ENCODE measurements around the gene CGB2. TPM values are rescaled to one million over a fixed set of nuclear protein-coding genes. Genes with fewer than 3 reads are reported as not detected.
"Not testable (repeated sequence)": the region's sequence is repeated elsewhere in the genome, so short reads cannot be mapped to it uniquely, and the experiment has no call there.

Gene CGB2
- total RNA-seq: not detected
- long read RNA-seq, donor 1: 0 reads
- long read RNA-seq, donor 2: 0 reads

DNA sequence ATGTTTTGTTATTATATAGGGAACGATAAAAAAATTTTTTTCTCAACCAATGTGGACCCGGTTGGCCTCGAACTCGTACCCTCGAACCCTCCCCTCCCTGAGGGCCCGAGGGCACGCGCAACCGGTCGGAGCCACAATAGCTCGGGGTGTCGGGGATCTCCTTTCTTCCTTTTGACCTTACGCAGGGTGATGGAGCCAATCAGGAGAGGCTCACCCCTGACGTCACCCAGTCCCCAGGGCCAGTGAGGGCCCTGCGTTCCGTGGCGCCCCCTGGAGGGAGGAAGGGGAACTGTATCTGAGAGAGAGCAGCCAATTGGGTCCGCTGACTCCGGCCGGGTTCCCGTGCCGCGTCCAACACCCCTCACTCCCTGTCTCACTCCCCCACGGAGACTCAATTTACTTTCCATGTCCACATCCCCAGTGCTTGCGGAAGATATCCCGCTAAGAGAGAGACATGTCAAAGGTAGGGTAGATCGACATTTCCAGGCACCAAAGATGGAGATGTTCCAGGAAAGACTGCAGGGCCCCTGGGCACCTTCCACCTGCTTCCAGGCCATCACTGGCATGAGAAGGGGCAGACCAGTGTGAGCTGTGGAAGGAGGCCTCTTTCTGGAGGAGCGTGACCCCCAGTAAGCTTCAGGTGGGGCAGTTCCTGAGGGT, at the start of gene CGB2:
Gene CGB2, plus strand, starts transcription at position 249 of the 660 bp plus-strand sequence. Its CDS starts 206 bp downstream, at position 455.
- DNase-seq (ENCODE audit: low spot score); intact Hi-C loops (cut with DNase I): not testable (repeated sequence)

DNA sequence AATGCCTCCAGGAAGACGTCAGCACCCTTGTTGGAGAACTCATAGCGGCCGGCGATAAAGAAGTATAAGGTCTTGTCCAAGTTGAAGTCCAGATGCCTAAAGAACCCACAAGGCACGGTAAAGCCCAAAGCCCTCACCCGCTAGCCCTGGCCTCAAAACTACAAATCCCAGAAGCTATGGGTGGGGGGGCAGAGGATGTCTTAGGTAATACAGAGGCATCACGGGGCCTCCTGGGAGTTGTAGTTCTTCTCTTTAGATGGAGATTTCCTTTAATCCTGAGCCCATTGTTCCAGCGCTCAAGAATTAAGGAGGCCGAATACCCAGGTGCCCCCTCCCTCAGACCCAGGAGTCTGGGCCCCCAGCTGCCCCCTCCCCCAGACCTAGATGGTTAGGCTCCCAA, 49.4 kb upstream of the CGB2 start:
- no peak for DNase-seq (ENCODE audit: low spot score)
- intact Hi-C loops (cut with DNase I): no loop called here

DNA sequence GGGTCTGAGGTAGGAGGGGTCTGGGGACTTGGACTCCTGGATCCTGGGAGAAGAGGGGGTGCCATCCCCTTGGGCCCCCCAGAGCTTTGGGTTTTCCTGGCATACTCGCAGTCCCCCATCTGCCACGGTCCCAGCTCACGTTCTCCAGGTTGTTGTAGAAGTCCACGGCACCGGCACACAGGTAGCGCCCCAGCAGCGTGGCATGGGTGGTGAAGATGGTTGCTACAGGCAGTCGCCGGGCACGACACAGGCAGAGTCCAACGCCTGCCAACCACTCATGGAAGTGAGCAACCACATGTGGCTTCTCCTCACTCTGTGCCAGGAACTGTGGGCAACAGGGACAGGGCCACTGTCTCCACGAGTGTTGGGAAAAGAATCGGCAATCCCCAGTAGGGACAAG, 46.0 kb upstream of the CGB2 start:
- intact Hi-C loops (cut with DNase I): loop anchor here in 1 of 2 donors (5.0 kb wide), 1 partner anchor 343 kb away; no protein-coding TSS in a partner anchor
- no peak for DNase-seq (ENCODE audit: low spot score)

DNA sequence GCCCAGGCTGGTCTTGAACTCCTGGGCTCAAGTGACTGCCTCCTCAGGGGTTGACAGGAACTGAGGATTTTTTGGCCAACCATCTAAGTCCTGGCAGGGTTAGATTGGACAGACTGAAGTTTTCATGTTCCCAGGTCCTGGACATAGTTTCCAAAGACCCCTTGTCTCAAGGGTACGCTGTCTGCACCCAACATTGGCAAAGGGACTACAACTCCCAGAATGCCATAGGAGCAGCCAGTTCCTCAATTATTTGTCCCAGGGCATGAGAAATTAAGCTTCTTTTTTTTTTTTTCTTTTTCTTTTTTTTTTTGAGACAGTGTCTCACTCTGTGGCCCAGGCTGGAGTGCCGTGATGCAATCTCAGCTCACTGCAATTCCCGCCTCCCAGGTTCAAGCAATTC, 45.5 kb upstream of the CGB2 start:
- no peak for DNase-seq (ENCODE audit: low spot score)
- intact Hi-C loops (cut with DNase I): loop anchor here in 1 of 2 donors (5.0 kb wide), 1 partner anchor 344 kb away; no protein-coding TSS in a partner anchor

DNA sequence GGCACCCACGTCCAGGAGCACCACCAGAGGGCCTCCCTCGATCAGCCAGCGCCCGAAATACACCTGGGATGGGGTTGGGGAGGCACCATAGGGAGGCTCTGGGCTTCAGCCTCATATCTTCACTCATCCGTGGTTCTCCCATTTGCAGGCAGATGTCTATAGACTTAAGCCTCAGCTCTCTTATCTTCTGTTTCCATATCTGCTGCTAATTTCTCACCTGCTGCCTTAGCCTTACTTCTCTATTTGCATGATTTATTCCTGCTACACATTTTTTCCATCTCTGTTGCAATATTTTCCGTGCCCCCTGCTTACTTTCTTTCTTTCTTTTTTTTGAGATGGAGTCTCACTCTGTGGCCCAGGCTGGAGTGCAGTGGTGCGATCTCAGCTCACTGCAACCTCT, 44.4 kb upstream of the CGB2 start:
- intact Hi-C loops (cut with DNase I): loop anchor here in 1 of 2 donors (5.0 kb wide), 1 partner anchor 345 kb away; no protein-coding TSS in a partner anchor
- DNase-seq (ENCODE audit: low spot score): no peak

DNA sequence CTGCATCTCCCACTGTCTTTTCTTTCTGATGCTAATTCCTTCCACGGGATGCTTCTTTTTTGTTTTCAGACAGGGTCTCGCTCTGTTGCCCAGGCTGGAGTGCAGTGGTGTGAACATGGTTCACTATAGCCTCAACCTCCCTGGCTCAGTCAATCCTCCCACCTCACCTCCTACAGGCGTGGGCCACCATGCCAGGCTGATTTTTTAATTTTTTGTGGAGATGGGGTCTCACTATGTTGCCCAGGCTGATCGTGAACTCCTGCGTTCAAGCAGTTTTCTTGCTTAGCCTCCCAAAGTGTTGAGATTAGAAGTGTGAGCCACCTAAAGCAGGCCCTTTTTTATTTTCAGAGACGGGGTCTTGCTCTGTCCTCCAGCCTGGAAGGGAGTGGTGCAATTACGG, 43.4 kb upstream of the CGB2 start:
- DNase-seq (ENCODE audit: low spot score): no peak
- intact Hi-C loops (cut with DNase I): loop anchor here in 1 of 2 donors (5.0 kb wide), 1 partner anchor 346 kb away; no protein-coding TSS in a partner anchor

DNA sequence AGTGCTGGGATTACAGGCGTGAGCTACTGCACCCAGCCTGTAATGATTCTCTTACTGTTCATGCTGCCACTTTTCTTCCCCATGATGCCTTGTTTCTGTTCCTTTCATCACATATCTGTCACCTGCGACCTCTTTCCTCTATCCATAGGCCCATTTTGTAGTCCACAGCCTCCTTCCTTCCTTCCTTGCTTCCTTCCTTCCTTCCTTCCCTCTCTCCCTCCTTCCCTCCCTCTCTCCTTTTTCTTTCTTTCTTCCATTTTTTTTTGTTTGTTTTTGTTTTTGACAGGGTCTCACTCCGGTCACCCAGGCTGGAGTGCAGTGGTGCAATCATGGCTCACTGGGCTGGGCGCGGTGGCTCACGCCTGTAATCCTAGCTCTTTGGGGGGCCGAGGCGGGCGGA, 42.8 kb upstream of the CGB2 start:
- intact Hi-C loops (cut with DNase I): loop anchor here in 1 of 2 donors (5.0 kb wide), 1 partner anchor 347 kb away; no protein-coding TSS in a partner anchor
- DNase-seq (ENCODE audit: low spot score): no peak

DNA sequence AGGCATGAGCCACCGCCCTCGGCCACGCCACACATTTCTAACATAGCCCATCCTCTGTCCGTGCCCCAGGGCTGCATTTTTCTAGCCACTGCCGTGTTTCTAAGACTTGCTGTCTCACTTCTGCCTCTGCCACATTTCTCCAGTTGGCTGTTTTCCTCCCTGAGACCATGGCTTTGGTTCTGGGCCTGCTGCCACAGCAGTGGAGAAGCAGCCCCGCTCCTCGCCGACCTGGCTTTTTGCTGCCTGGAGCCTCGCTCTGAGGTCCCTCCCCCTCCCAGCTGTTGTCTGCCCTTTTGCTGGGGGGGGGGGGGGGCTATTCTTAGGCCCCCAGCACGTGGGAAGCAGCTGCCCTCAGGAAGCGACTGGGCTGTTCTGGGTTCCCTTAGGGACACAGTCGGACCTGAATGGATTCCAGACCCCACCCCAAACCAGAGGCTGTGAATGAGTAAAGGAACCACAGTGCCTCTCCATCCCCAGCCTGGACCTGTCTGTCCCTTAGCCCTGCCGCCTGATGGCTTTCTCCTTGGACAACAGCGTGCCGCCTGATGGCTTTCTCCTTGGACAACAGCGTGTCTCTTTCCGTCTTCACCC, 41.9 kb upstream of the CGB2 start:
- DNase-seq (ENCODE audit: low spot score): no peak
- intact Hi-C loops (cut with DNase I): loop anchor here in 1 of 2 donors (5.0 kb wide), 1 partner anchor 347 kb away; no protein-coding TSS in a partner anchor

DNA sequence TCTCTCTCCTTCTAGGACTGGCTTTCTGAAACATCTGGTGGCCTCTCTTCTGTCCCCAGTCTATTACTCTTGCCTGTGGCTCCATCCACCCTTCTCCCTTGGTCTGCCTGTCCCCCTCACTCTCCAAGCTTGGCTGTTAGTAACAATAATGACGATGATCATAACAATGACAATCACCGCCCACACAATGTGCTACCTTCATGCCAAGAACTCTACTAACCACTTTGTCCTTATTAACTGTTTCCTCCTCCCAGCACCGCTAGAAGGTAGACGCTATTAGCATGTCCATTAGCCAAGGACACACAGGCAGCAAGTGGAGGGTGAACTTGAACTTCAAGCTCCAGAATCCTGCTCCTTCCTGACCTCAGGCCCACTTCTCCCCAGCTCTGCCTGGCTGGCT, 41.3 kb upstream of the CGB2 start:
- DNase-seq (ENCODE audit: low spot score): no peak
- intact Hi-C loops (cut with DNase I): no loop called here

DNA sequence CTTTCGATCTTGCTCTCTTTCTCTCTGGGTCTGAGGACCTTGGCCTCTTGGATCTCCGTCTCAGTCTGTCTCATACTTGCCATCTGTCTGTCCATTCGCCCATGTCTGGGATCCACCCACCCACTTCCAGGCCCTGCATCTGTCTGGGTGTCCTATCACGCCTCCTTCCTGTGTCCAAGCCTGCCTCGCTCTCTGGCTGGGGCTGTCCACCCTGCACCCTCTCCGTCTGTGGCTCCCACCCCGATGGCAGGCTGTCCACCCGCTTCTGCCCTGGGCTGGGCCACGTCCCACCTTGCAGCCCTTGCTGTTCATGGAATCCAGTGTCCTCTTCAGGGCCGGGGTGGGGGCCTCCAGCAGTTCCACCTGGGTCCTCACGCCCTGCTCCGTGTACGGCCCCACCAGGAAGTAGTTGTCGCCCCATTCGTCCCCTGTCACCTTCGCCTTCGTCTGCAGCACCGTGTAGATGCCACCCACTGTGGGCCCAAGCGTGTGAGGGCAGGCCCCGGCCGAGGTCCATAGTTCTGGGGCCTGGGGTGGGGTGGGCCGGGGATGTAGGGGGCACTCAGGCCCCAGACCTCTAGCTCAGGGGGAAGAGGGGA, 40.6 kb upstream of the CGB2 start:
- intact Hi-C loops (cut with DNase I): no loop called here

DNA sequence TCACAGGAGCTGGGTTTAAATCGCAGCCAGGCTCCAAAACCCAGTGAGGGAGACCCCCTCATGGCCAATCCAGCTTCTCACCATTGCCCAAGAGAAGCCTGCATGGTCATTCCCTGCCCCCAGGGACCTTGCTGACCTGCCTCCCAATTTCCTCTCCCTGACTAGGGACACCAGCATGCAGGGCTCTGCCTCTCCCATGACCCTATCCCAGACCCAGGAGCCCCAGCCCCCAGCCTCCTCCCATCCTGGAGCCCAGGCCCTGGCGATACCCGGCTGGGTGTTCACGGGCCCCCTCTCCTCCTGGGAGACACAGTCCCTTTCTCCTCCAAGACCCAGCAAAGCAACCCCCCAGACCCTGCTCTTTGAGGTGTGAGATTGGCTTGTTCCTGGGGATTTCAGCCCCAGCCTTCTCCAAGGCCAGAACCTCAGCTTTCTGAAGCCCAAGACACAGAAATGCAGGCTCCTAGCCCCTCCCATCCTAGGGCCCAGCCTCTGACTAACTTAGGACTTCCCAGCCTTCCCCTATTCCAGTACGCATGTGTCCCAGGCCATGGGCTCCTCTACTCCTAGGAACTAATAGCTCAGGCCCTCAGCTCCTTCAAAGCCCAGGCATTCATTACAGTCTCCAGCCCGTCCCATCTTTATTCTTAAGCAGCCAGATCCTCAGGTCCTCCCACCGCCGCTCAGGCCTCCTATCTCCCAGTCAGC, 39.7 kb upstream of the CGB2 start:
- no peak for DNase-seq (ENCODE audit: low spot score)
- intact Hi-C loops (cut with DNase I): no loop called here

More for the DNA sequence above, 40.6 kb upstream of the CGB2 start:
- DNase-seq (ENCODE audit: low spot score): no peak

DNA sequence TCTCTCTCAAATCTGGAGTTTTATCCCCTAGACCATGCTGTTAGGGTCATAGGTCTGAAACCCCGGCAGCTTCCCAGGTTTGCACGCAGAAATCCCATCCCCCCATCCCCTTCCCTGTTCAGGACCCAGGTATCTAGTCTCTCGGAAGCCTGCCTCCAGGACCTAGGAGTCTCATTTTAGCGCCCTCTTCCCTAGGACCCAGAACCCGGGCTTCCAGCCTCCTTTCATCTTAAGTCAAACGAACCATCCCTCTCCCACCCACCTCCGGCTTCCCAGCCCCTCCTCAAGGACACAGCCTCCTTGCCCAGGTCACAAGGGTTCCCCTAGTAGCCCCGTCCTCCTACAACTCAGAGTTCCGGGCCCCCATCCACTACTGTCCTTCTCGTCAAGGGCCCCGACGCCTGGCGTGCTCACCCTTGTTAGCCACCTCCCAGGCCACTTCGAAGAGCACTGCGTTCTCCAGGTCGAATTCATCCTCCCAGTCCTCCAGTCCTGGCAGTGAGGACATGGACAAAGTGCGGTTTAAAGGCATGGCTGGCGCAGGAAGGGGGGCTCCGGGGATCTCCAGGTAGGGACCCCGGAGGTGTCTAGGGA, 39.0 kb upstream of the CGB2 start:
- intact Hi-C loops (cut with DNase I): no loop called here

DNA sequence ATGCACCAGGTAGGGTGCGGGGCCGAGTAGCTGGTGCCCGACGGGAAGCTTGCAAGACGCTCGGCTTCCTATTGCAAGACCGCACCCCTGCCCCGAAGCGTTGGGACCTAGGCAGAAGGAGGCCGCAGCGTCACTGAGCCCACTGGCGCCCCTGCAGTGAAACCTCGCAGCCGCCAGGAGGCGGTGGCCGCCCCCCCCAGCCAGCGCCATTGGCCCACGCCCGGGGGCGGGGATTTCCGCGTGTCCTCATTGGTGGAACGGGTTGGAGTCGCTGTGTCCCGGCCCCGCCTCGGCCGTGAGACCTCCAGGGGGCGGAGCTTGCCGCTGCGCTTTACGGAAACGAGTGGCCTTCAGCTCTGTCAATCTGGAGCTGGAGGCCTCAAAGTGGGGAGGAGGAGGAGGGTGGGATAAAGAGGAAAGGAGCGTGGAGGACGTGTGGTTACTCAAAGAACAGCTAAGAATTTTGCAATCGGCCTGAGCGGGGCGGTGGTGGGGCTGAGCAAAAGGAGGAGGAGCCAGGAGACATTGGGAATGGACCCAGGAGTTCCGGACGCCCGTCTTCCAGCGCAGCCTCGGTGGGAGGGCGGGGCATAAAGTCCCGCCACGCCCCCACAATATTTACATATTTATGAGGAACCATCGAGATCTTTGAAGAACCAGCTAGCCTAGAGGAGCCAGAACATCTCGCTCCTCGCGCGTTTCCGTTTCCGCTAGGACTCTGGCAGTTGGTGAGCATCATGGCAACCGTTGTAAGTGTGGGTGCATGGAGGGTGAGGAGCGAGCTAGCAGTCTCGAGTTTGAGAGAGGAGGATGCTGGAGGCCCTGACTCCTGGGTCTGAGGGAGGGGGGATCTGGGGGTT, 38.3 kb upstream of the CGB2 start, which contains the start of the genes GYS1 and RUVBL2:
Gene GYS1, minus strand, starts transcription at position 135 of the 860 bp plus-strand sequence. CDS start 197 bp downstream, outside the sequence.
Gene RUVBL2, plus strand, starts transcription at position 713 of the 860 bp plus-strand sequence. Its CDS starts 25 bp downstream, at position 738.
- peak; percentile 100 for DNase-seq (ENCODE audit: low spot score)
- intact Hi-C loops (cut with DNase I): no loop called here

More for the DNA sequence above, 39.0 kb upstream of the CGB2 start:
- DNase-seq (ENCODE audit: low spot score): no peak

DNA sequence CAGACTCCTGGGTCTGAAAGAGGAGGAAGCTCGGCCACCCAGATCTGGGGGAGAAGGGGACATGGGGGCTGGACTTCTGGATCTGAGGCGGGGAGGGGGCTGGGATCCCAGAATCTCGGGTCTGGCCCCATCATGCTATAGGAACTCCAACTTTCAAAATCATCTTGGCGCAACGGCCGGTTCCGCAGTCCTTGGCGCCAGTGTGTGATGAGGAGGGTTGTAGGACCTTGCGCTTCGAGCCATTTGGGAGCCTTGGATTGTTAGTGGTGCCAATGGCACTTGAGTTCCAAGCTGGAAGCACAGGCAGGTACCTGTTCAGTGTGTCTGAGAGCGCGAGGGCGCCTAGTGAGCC, 37.7 kb upstream of the CGB2 start:
- intact Hi-C loops (cut with DNase I): no loop called here
- DNase-seq (ENCODE audit: low spot score): no peak

DNA sequence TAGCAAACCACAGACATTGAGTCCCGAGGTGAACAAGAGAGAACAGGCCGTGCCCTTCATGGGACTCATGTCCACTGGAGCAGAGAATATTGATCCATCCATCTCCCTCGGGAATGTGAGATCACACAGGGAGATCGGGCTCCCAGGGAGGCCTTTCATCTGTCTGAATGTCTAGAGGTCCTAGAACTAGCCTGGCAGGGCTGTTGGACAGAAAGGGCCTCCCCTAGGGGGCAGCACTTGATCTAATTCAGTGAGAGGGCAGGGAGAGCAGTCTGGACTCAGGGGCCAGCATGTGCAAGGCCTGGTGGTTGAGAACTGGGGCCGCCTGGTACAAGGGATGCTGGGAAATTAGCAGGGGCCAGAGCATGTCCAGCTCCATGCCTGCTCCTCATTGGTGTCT, 33.7 kb upstream of the CGB2 start:
- DNase-seq (ENCODE audit: low spot score): no peak
- intact Hi-C loops (cut with DNase I): no loop called here

DNA sequence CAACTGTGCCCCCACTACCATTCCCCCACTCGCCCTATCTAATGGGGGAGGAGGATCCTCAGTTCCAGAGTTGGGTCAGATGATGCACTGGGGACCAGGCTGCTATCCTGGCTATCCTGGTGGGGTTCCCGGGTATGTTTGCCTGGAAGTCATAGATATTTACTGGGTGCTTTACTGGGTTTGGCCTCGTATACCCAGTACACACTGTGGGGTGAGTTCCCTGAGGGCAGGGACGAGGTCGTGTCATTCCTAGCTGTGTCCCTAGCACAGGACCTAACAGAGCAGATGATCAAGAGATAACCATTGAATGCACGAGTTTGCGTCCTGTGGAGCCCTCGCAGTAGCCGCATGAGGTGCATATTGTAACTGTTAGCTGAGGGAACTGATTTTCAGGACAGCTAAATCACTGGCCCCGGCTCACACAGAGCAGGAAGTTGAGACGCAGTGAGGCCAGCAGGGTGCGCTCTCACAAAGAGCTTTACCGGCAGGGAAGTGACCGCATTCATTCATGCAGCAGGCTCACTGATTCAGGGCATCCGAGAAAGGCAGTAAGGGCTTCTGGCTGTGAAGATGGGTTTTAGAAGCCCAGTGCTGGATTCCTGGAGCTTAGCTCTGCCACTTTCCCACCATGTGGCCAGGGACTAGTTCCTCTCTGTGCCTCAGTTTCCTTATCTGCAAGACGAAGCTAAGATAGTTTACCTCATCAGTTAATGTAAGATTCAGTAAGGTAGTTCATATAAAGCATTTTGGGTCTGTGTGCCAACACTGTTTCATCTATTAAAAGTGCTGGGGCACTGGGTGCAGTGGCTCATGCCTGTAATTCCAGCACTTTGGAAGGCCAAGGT, 32.0 kb upstream of the CGB2 start:
- intact Hi-C loops (cut with DNase I): no loop called here
- no peak for DNase-seq (ENCODE audit: low spot score)

DNA sequence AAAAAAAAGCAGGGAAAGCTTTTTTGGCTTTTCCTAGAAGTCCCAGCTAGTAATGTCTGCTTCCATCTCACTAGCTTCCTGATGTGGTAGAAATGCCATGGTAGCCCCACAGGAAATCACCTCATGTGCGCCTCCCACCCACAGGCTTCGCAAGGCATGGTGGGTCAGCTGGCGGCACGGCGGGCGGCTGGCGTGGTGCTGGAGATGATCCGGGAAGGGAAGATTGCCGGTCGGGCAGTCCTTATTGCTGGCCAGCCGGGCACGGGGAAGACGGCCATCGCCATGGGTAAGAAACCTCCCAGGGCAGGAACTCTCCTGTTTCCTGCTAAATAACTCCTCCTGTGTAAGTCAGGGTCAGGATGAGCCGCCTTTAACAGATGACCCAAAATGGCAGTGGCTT, 27.6 kb upstream of the CGB2 start:
- no peak for DNase-seq (ENCODE audit: low spot score)
- intact Hi-C loops (cut with DNase I): no loop called here
